Measurements from ENCODE around the gene DENND2D. TPM values are rescaled to one million over a fixed set of nuclear protein-coding genes. Genes with fewer than 3 reads are reported as not detected.

Gene DENND2D
- total and polyA plus RNA-seq, 2 donors (not counting 1 experiment from before 2014, with no cell fraction given), result 48.0 to 111 TPM

- Histone ChIP-seq H4K20me1 (ENCODE audit: control insufficient read depth, insufficient read depth, low read length, poor library complexity, severe bottlenecking) (no peaks in the 10 kb centered on the region), H3K79me2 (ENCODE audit: control insufficient read depth, insufficient read depth, low read length) (peaks cover 35% of the 10 kb centered on the region), H3K27me3 (replicated peaks in 1 of 4; ENCODE audit: control extremely low read depth in 1 of 4, control insufficient read depth in 3 of 4, insufficient read depth in 4 of 4, low read length in 3 of 4) (no peaks in the 10 kb centered on the region), H3K4me1 (ENCODE audit: control insufficient read depth in 2 of 2, insufficient read depth in 2 of 2, low read length in 2 of 2) (peaks cover 57 to 99% of the 10 kb centered on the region in 2 donors), H3K9ac (ENCODE audit: low read length) (no peak overlapping the region), H3K4me2 (replicated peaks; ENCODE audit: low read depth, low read length, poor library complexity, severe bottlenecking) (no peak overlapping the region), H3K36me3 (replicated peaks in 1 of 2; ENCODE audit: control extremely low read depth in 1 of 2, control insufficient read depth in 1 of 2, extremely low read depth in 1 of 2, insufficient read depth in 2 of 2, low read length in 1 of 2) (peaks cover 6 to 77% of the 10 kb centered on the region in 2 experiments), H3K4me3 (ENCODE audit: control extremely low read depth in 1 of 5, extremely low read depth in 1 of 5, insufficient read depth in 1 of 5, low read depth in 2 of 5, low read length in 4 of 5) (peak overlapping the region in 1 of 5 experiments; percentile 6), H3K9me3 (ENCODE audit: control extremely low read depth in 1 of 3, control insufficient read depth in 2 of 3, insufficient read depth in 1 of 3, low read length in 2 of 3) (no peaks in the 10 kb centered on the region), H3K27ac (ENCODE audit: low read length in 2 of 2) (no peak overlapping the region), H2AFZ (ENCODE audit: insufficient read depth, low read depth, low read length, poor library complexity, severe bottlenecking) (no peak overlapping the region)
- intact Hi-C loops (cut with micrococcal nuclease), result loop anchor here (1.0 to 5.0 kb wide), 2 partner anchors 35 to 202 kb away; no protein-coding TSS in a partner anchor
- Mint-ChIP-seq H3K4me1 (peaks cover 95% of the 10 kb centered on the region), H3K9me3 (ENCODE audit: insufficient read depth) (no peaks in the 10 kb centered on the region), H3K27ac (peak overlapping the region; percentile 84), H3K27me3 (no peaks in the 10 kb centered on the region), H3K4me3 (peak overlapping the region; percentile 66)
- WGBS (ENCODE audit: insufficient coverage), result 52% methylated on average over 5 of the region's 6 CpGs
- peak; percentile 70 for DNase-seq
- ChIA-PET CTCF (interaction anchor here (1.1 to 9.3 kb wide), 12 partner anchors 21 to 554 kb away, joined by 3 to 205 read pairs (median 4); no protein-coding TSS in a partner anchor), POLR2A (interaction anchor here (7.8 kb wide), 1 partner anchor 20 kb away, joined by 138 read pairs; no protein-coding TSS in a partner anchor)
- TF ChIP-seq EZH2 (IDR thresholded peaks at IDR 0.05; ENCODE audit: borderline replicate concordance, insufficient read depth, low read depth, low read length, poor library complexity, severe bottlenecking) (no peak), CTCF (IDR thresholded peaks at IDR 0.05) (peak; percentile 28)
- peak; percentile 54 for ATAC-seq (ENCODE audit: low read depth)
Measured at GRCh38 chr1:111197598-111198284, 2.7 kb downstream of the DENND2D start.

- H3K27ac ChIP-seq (ENCODE audit: low read length in 2 of 2), result peak overlapping the region; percentile 1 to 10
- Mint-ChIP-seq H3K27ac (peak overlapping the region; percentile 78), H3K9me3 (ENCODE audit: insufficient read depth) (no peaks in the 10 kb centered on the region), H3K27me3 (no peaks in the 10 kb centered on the region), H3K4me1 (peaks cover 95% of the 10 kb centered on the region), H3K4me3 (peak overlapping the region; percentile 18)
- H3K79me2 ChIP-seq (ENCODE audit: control insufficient read depth, insufficient read depth, low read length), result peaks cover 23% of the 10 kb centered on the region
- H3K9me3 ChIP-seq (ENCODE audit: control extremely low read depth in 1 of 3, control insufficient read depth in 2 of 3, insufficient read depth in 1 of 3, low read length in 2 of 3), result no peaks in the 10 kb centered on the region
- CTCF ChIA-PET, result interaction anchor here (1.0 to 9.3 kb wide), 5 partner anchors 22 to 211 kb away, joined by 3 to 205 read pairs (median 6); no protein-coding TSS in a partner anchor
- 86% methylated on average over 2 of the region's 2 CpGs for WGBS (ENCODE audit: insufficient coverage)
- intact Hi-C loops (cut with micrococcal nuclease), result loop anchor here (5.0 kb wide), 1 partner anchor 36 kb away; no protein-coding TSS in a partner anchor
- no peaks in the 10 kb centered on the region for H3K27me3 ChIP-seq (replicated peaks in 1 of 4; ENCODE audit: control extremely low read depth in 1 of 4, control insufficient read depth in 3 of 4, insufficient read depth in 4 of 4, low read length in 3 of 4)
- H3K4me2 ChIP-seq (replicated peaks; ENCODE audit: low read depth, low read length, poor library complexity, severe bottlenecking), result no peak overlapping the region
- H3K9ac ChIP-seq (ENCODE audit: low read length), result no peak overlapping the region
- ATAC-seq (ENCODE audit: low read depth) (no peak), DNase-seq (no peak)
- TF ChIP-seq EZH2 (IDR thresholded peaks at IDR 0.05; ENCODE audit: borderline replicate concordance, insufficient read depth, low read depth, low read length, poor library complexity, severe bottlenecking) (no peak), CTCF (IDR thresholded peaks at IDR 0.05) (no peak)
- POLR2A ChIA-PET, result no interaction called here
- H2AFZ ChIP-seq (ENCODE audit: insufficient read depth, low read depth, low read length, poor library complexity, severe bottlenecking), result no peak overlapping the region
- peaks cover 6 to 90% of the 10 kb centered on the region in 2 experiments for H3K36me3 ChIP-seq (replicated peaks in 1 of 2; ENCODE audit: control extremely low read depth in 1 of 2, control insufficient read depth in 1 of 2, extremely low read depth in 1 of 2, insufficient read depth in 2 of 2, low read length in 1 of 2)
- H3K4me1 ChIP-seq (ENCODE audit: control insufficient read depth in 2 of 2, insufficient read depth in 2 of 2, low read length in 2 of 2), result peaks cover 50 to 99% of the 10 kb centered on the region in 2 donors
- H4K20me1 ChIP-seq (ENCODE audit: control insufficient read depth, insufficient read depth, low read length, poor library complexity, severe bottlenecking), result no peaks in the 10 kb centered on the region
- H3K4me3 ChIP-seq (ENCODE audit: control extremely low read depth in 1 of 5, extremely low read depth in 1 of 5, insufficient read depth in 1 of 5, low read depth in 2 of 5, low read length in 4 of 5), result no peak overlapping the region
Measured at GRCh38 chr1:111196213-111196612, 4.2 kb downstream of the DENND2D start.

Data from B cell (primary cell).